Measurements from ENCODE around the gene WDR19. TPM values are rescaled to one million over a fixed set of nuclear protein-coding genes. Genes with fewer than 3 reads are reported as not detected.

WDR19 gene
- total RNA-seq, 4 donors from 2014 or later: 71.1 to 93.1 (median 80.8) TPM

- Histone ChIP-seq H3K4me3 (no peak overlapping the region), H3K9me3 (no peaks in the 10 kb centered on the region), H3K27ac (no peak overlapping the region), H3K27me3 (no peaks in the 10 kb centered on the region), H3K36me3 (peaks cover 0 to 93% (median 20%) of the 10 kb centered on the region in 3 donors), H3K4me1 (no peaks in the 10 kb centered on the region)
- no peak for DNase-seq (ENCODE audit: low spot score in 2 of 2)
- WGBS, 2 donors: 82 to 93% methylated on average over 3 of the region's 3 CpGs
- TF ChIP-seq EP300 (IDR thresholded peaks at IDR 0.05) (no peak), POLR2A (IDR thresholded peaks at IDR 0.05) (no peak), CTCF (IDR thresholded peaks at IDR 0.05) (no peak)
Measured at GRCh38 chr4:39303871-39304270, 121.5 kb downstream of the WDR19 start.

- Histone ChIP-seq H3K27me3 (no peaks in the 10 kb centered on the region), H3K9me3 (no peaks in the 10 kb centered on the region), H3K4me3 (no peak overlapping the region), H3K4me1 (no peaks in the 10 kb centered on the region), H3K27ac (no peak overlapping the region), H3K36me3 (peaks cover 0 to 91% (median 19%) of the 10 kb centered on the region in 3 donors)
- 69 to 80% methylated on average over 5 of the region's 5 CpGs for WGBS, 2 donors
- TF ChIP-seq POLR2A (IDR thresholded peaks at IDR 0.05): no peak
- no peak for TF ChIP-seq CTCF (IDR thresholded peaks at IDR 0.05)
- TF ChIP-seq EP300 (IDR thresholded peaks at IDR 0.05): no peak
- no peak for DNase-seq (ENCODE audit: low spot score in 2 of 2)
Measured at GRCh38 chr4:39304651-39305050, 122.3 kb downstream of the WDR19 start.

- TF ChIP-seq EP300 (IDR thresholded peaks at IDR 0.05) (no peak), CTCF (IDR thresholded peaks at IDR 0.05) (no peak)
- 78 to 82% methylated on average over 14 of the region's 14 CpGs for WGBS, 2 donors
- Histone ChIP-seq H3K4me3 (no peak overlapping the region), H3K27me3 (no peaks in the 10 kb centered on the region), H3K36me3 (peaks cover 0 to 91% (median 13%) of the 10 kb centered on the region in 3 donors), H3K4me1 (no peaks in the 10 kb centered on the region), H3K9me3 (no peaks in the 10 kb centered on the region), H3K27ac (no peak overlapping the region)
- no peak for DNase-seq (ENCODE audit: low spot score in 2 of 2)
Measured at GRCh38 chr4:39305912-39306677, 123.8 kb downstream of the WDR19 start.

GRCh38 chr4:39308611-39309010, 126.3 kb downstream of the WDR19 start:
- Histone ChIP-seq H3K4me1 (no peaks in the 10 kb centered on the region), H3K36me3 (peaks cover 0 to 88% (median 7%) of the 10 kb centered on the region in 3 donors), H3K9me3 (no peaks in the 10 kb centered on the region), H3K27ac (no peak overlapping the region), H3K27me3 (no peaks in the 10 kb centered on the region), H3K4me3 (no peak overlapping the region)
- no peak for DNase-seq (ENCODE audit: low spot score in 2 of 2)
- 89 to 92% methylated on average over 6 of the region's 6 CpGs for WGBS, 2 donors
- no peak for TF ChIP-seq CTCF (IDR thresholded peaks at IDR 0.05)

- H3K4me1 ChIP-seq: no peaks in the 10 kb centered on the region
- no peaks in the 10 kb centered on the region for H3K27me3 ChIP-seq
- H3K4me3 ChIP-seq: no peak overlapping the region
- H3K36me3 ChIP-seq: peaks cover 0 to 87% (median 8%) of the 10 kb centered on the region in 3 donors
- no peak for TF ChIP-seq POLR2A (IDR thresholded peaks at IDR 0.05)
- TF ChIP-seq EP300 (IDR thresholded peaks at IDR 0.05): no peak
- TF ChIP-seq CTCF (IDR thresholded peaks at IDR 0.05): no peak
- 54 to 63% methylated on average over 4 of the region's 4 CpGs for WGBS, 2 donors
- DNase-seq (ENCODE audit: low spot score in 2 of 2): no peak
- H3K9me3 ChIP-seq: no peaks in the 10 kb centered on the region
- no peak overlapping the region for H3K27ac ChIP-seq
Measured at GRCh38 chr4:39312816-39313215, 130.5 kb downstream of the WDR19 start.

All from tibial nerve (tissue), 4 donors.